Tibial nerve (tissue), 4 donors: ENCODE measurements around the gene TMEM198. TPM values are rescaled to one million over a fixed set of nuclear protein-coding genes. Genes with fewer than 3 reads are reported as not detected.

ENCODE experiments used
- DNase-seq, 2 donors: peaks; one replicate each; pipeline ENCODE4 v3.0.0-alpha.2; 2019; ENCODE audit warnings: low spot score in 2 of 2
- H3K27ac ChIP-seq, 4 donors: fragments of 200-600 bp; sonication (generic) in 3 of 4; one replicate each; pipeline ENCODE4 v1.5.1; 2017 to 2019; ENCODE audit warnings: mild to moderate bottlenecking in 1 of 4
- H3K27me3 ChIP-seq, 2 donors: fragments of 200-600 bp; sonication (generic) in 1 of 2; one replicate each; pipeline versions ENCODE4 v1.5.1 to v1.6.0; 2017 to 2019
- H3K36me3 ChIP-seq, 3 donors: fragments of 200-600 bp; sonication (generic); one replicate each; pipeline ENCODE4 v1.5.1; 2018 to 2019
- H3K4me1 ChIP-seq, 4 donors: fragments of 200-600 bp; sonication (generic) in 3 of 4; one replicate each; pipeline ENCODE4 v1.5.1; 2017 to 2019
- H3K4me3 ChIP-seq, 4 donors: fragments of 200-600 bp; sonication (generic) in 3 of 4; one replicate each; pipeline ENCODE4 v1.5.1; 2017 to 2019; ENCODE audit warnings: mild to moderate bottlenecking in 1 of 4, moderate library complexity in 1 of 4
- H3K9me3 ChIP-seq, 4 donors: fragments of 200-600 bp; sonication (generic) in 3 of 4; one replicate each; pipeline ENCODE4 v1.5.1; 2017 to 2019
- EP300 ChIP-seq, 2 donors: sonication (generic); formaldehyde crosslinking; IDR thresholded peaks; one replicate each; pipeline ENCODE4 v1.6.1; 2017; ENCODE audit warnings: antibody characterized with exemption in 2 of 2, mild to moderate bottlenecking in 1 of 2
- POLR2A ChIP-seq, 2 donors: fragments of 450-650 bp; IDR thresholded peaks; one replicate each; pipeline ENCODE4 v1.6.1; 2017; ENCODE audit warnings: antibody characterized with exemption in 2 of 2, mild to moderate bottlenecking in 2 of 2, moderate library complexity in 2 of 2
- WGBS, 2 donors: methylation state at CpG; one replicate each; pipeline ENCODE4 v1.1.5; 2018; 5-methylcytosine and 5-hydroxymethylcytosine counted together
- total RNA-seq, 4 donors: library from RNA; depleted of rRNA; stranded (reverse); fragments of >200 nt; gene quantifications; one replicate each; pipeline ENCODE4 v1.1.0, GENCODE V29; 2016
- TF ChIP-seq, protein P1 (sequence below), 5 experiments: fragments of 200-600 bp in 3 of 5; fragments of 450-650 bp in 2 of 5; sonication (generic) in 3 of 5; IDR thresholded peaks; one replicate each; pipeline ENCODE4 v1.5.1; 2016 to 2019; ENCODE audit warnings: antibody characterized with exemption in 5 of 5, mild to moderate bottlenecking in 3 of 5, moderate library complexity in 2 of 5

TMEM198 gene
- total RNA-seq, 4 donors from 2014 or later: 1.6 to 2.4 (median 1.9) TPM

DNA sequence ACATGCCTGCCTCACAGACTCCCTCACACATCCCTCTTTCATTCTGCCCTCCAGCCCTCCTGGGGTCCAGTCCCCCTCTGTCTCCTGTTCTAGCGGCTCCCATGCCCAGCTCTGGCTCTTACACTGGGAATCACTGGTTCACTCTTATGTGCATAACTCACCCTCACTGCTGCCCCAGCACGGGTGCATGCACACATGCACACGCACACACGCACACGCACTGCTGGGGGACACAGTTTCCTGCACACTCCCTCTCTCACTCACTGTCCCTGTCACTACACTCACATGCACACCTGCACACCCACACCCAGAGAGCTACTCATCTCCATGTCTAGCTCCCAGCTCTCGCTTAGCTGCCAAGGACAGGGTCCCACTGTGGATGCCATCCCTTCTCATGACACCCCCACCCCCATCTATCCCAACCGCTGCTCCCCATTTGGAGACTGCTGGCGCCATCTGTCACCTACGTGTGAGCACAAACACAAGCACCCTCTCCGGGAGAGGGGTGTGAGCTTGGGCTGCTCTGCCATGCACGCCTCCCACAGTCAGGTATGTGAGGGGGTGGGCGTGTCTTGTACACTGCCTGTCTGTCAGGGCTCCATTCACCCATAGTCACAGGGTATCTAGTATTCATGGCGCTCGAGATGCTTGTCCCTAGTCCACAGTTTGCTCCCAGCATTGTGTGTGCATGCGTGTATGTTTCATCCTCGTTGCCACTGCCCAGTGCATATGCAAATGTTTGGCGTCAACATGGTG, 27.8 kb upstream of the TMEM198 start:
- Histone ChIP-seq H3K4me1 (peaks cover 0 to 44% (median 1%) of the 10 kb centered on the region in 4 donors), H3K4me3 (no peak overlapping the region), H3K36me3 (no peaks in the 10 kb centered on the region), H3K9me3 (no peaks in the 10 kb centered on the region), H3K27me3 (peaks cover 0 to 73% of the 10 kb centered on the region in 2 donors), H3K27ac (no peak overlapping the region)
- TF ChIP-seq POLR2A (IDR thresholded peaks at IDR 0.05) (no peak), EP300 (IDR thresholded peaks at IDR 0.05) (no peak)
- TF ChIP-seq, protein P1, sequence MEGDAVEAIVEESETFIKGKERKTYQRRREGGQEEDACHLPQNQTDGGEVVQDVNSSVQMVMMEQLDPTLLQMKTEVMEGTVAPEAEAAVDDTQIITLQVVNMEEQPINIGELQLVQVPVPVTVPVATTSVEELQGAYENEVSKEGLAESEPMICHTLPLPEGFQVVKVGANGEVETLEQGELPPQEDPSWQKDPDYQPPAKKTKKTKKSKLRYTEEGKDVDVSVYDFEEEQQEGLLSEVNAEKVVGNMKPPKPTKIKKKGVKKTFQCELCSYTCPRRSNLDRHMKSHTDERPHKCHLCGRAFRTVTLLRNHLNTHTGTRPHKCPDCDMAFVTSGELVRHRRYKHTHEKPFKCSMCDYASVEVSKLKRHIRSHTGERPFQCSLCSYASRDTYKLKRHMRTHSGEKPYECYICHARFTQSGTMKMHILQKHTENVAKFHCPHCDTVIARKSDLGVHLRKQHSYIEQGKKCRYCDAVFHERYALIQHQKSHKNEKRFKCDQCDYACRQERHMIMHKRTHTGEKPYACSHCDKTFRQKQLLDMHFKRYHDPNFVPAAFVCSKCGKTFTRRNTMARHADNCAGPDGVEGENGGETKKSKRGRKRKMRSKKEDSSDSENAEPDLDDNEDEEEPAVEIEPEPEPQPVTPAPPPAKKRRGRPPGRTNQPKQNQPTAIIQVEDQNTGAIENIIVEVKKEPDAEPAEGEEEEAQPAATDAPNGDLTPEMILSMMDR (IDR thresholded peaks at IDR 0.05): no peak
- WGBS, 2 donors: 70 to 75% methylated on average over 16 to 17 of the region's 17 CpGs
- DNase-seq: no peak

DNA sequence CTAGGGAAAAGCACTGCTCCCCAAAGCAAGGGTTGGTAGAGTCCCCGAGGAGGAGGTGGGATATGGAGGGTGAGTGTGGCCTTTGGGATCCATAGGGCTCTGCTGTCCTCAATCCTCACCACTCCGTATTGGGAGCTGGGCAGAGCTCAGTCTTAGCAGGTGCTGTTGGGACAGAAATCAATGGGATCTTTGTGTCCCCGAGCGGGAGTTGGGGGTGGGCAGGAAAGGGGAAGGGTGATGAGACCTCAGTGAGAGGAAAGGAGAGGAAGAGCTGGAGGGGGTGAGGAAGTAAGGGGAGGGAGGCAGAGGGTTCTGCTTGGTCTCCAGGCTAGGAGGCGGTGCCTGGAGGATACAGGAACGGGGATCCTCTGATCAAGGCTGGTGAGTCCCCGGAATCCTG, 26.9 kb upstream of the TMEM198 start:
- DNase-seq: no peak
- WGBS, 2 donors: 46 to 48% methylated on average over 7 of the region's 7 CpGs
- H3K4me1 ChIP-seq: peaks cover 0 to 47% (median 1%) of the 10 kb centered on the region in 4 donors
- no peak for TF ChIP-seq EP300 (IDR thresholded peaks at IDR 0.05)
- TF ChIP-seq, protein P1 (IDR thresholded peaks at IDR 0.05): no peak
- no peak for TF ChIP-seq POLR2A (IDR thresholded peaks at IDR 0.05)
- H3K9me3 ChIP-seq: no peaks in the 10 kb centered on the region
- H3K27ac ChIP-seq: no peak overlapping the region
- no peak overlapping the region for H3K4me3 ChIP-seq
- H3K27me3 ChIP-seq: peaks cover 0 to 72% of the 10 kb centered on the region in 2 donors
- H3K36me3 ChIP-seq: no peaks in the 10 kb centered on the region

DNA sequence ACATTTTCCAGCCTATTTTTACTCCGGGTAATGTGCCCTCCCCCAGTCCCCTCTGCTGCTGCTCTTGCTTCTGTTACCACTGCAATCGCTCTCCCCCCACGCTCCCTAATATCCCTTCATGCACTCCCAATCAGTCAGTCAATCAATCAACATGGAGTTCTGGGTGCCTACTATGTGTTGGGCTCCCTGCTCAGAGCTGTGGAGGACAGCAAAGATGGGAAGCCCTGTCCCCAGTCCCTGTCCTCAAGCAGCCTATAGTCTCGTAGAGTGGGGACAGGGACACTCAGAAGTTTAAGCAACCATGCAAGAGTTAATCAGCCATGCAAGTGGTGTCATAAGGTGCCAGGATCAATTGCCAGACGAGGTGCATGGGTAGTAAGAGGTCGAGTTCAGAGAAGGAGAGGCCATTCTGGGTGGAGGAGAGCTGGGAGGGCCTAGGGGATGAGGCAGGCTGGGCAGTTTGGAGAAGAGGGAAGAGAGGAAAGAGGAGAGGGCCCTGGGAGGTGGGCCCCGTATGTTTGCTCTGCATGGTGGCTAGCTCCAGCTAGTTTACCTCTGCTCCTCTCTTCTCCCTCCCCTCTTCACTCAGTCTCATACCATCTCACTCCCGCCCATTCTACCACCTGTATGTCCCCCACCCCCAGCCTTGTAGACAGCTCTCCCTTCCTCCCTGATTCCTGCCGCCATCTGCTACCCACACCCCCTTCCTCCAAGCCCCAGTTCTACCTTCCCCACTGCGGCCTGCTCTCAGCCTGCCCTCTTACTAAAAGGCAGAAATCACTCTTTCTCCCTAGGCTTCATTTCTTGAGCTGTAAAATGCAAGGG, 25.7 kb upstream of the TMEM198 start:
- Histone ChIP-seq H3K27ac (no peak overlapping the region), H3K27me3 (peaks cover 0 to 72% of the 10 kb centered on the region in 2 donors), H3K4me3 (no peak overlapping the region), H3K9me3 (no peaks in the 10 kb centered on the region), H3K36me3 (no peaks in the 10 kb centered on the region), H3K4me1 (peaks cover 0 to 51% (median 11%) of the 10 kb centered on the region in 4 donors)
- DNase-seq: no peak
- WGBS, 2 donors: 56 to 57% methylated on average over 10 of the region's 10 CpGs
- TF ChIP-seq, protein P1 (IDR thresholded peaks at IDR 0.05): no peak
- TF ChIP-seq POLR2A (IDR thresholded peaks at IDR 0.05): no peak

GRCh38 chr2:219519526-219519916, 24.3 kb upstream of the TMEM198 start:
- Histone ChIP-seq H3K27me3 (peaks cover 0 to 72% of the 10 kb centered on the region in 2 donors), H3K36me3 (no peaks in the 10 kb centered on the region), H3K27ac (no peak overlapping the region), H3K4me3 (no peak overlapping the region), H3K9me3 (no peaks in the 10 kb centered on the region), H3K4me1 (peaks cover 0 to 42% (median 11%) of the 10 kb centered on the region in 4 donors)
- 85 to 90% methylated on average over 9 of the region's 9 CpGs for WGBS, 2 donors
- DNase-seq: no peak
- TF ChIP-seq, protein P1 (IDR thresholded peaks at IDR 0.05): no peak
- TF ChIP-seq EP300 (IDR thresholded peaks at IDR 0.05): no peak
- TF ChIP-seq POLR2A (IDR thresholded peaks at IDR 0.05): no peak

GRCh38 chr2:219520079-219520478, 23.7 kb upstream of the TMEM198 start:
- 69 to 77% methylated on average over 8 of the region's 8 CpGs for WGBS, 2 donors
- no peaks in the 10 kb centered on the region for H3K9me3 ChIP-seq
- no peak overlapping the region for H3K4me3 ChIP-seq
- no peak overlapping the region for H3K27ac ChIP-seq
- peaks cover 0 to 72% of the 10 kb centered on the region in 2 donors for H3K27me3 ChIP-seq
- TF ChIP-seq EP300 (IDR thresholded peaks at IDR 0.05) (no peak), POLR2A (IDR thresholded peaks at IDR 0.05) (no peak)
- TF ChIP-seq, protein P1 (IDR thresholded peaks at IDR 0.05): no peak
- H3K4me1 ChIP-seq: peaks cover 0 to 40% (median 11%) of the 10 kb centered on the region in 4 donors
- H3K36me3 ChIP-seq: no peaks in the 10 kb centered on the region
- no peak for DNase-seq
